GM12872 (cell line): ENCODE results near the gene COASY.

Experiments
- TF ChIP-seq, protein P1 (sequence below): IDR thresholded peaks from 3 replicates; pipeline ENCODE4 v1.5.1; 2011; ENCODE audit warnings: low read depth, mild to moderate bottlenecking, low read length, moderate library complexity; ENCODE audit not compliant: insufficient read depth

The COASY gene

GRCh38 chr17:42522263-42522790, 39.6 kb upstream of the COASY start:
- TF ChIP-seq, protein P1, sequence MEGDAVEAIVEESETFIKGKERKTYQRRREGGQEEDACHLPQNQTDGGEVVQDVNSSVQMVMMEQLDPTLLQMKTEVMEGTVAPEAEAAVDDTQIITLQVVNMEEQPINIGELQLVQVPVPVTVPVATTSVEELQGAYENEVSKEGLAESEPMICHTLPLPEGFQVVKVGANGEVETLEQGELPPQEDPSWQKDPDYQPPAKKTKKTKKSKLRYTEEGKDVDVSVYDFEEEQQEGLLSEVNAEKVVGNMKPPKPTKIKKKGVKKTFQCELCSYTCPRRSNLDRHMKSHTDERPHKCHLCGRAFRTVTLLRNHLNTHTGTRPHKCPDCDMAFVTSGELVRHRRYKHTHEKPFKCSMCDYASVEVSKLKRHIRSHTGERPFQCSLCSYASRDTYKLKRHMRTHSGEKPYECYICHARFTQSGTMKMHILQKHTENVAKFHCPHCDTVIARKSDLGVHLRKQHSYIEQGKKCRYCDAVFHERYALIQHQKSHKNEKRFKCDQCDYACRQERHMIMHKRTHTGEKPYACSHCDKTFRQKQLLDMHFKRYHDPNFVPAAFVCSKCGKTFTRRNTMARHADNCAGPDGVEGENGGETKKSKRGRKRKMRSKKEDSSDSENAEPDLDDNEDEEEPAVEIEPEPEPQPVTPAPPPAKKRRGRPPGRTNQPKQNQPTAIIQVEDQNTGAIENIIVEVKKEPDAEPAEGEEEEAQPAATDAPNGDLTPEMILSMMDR = no peak

GRCh38 chr17:42522798-42523278, 39.1 kb upstream of the COASY start:
- TF ChIP-seq, protein P1 = no peak

DNA sequence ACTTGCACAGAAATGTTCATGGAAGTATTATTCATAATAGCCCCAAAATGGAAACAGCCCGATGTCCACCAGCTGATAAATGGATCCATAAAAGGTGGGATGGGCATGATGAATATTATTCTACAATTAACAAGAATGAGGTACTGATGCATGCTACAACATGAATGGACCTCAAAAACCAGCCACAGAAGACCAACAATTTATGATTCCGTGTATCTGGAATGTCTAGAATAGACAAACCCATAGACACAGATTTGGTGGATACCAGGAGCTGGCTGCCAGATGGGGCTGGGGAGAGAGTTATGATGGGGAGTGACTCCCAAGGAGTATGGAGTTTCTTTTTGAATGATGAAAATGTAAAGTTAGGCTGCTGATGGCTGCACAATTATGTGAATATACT, 36.7 kb upstream of the COASY start:
- TF ChIP-seq, protein P1 = no peak

GRCh38 chr17:42526031-42526444, 35.9 kb upstream of the COASY start:
- TF ChIP-seq, protein P1 = no peak

GRCh38 chr17:42527932-42528331, 34.0 kb upstream of the COASY start:
- TF ChIP-seq, protein P1 = no peak

GRCh38 chr17:42529061-42529460, 32.9 kb upstream of the COASY start:
- TF ChIP-seq, protein P1 = no peak

- TF ChIP-seq, protein P1 = no peak
These were observed 30.9 kb upstream of the COASY start for GRCh38 chr17:42530952-42531454.
